Testis (tissue), 2 donors: ENCODE measurements around the gene LOC101059915.

Source experiments
- DNase-seq: peaks from one replicate; pipeline ENCODE4 v3.0.0-alpha.2; 2019
- H3K27ac ChIP-seq, 2 donors: fragments of 200-600 bp; sonication (generic); one replicate each; pipeline ENCODE4 v1.5.1; 2019
- H3K27me3 ChIP-seq: fragments of 200-600 bp; sonication (generic); one replicate; pipeline ENCODE4 v1.5.1; 2019
- H3K36me3 ChIP-seq: fragments of 200-600 bp; sonication (generic); one replicate; pipeline ENCODE4 v1.5.1; 2017; ENCODE audit warnings: low read depth; ENCODE audit errors: missing control alignments
- H3K4me1 ChIP-seq: fragments of 200-600 bp; sonication (generic); one replicate; pipeline ENCODE4 v1.5.1; 2019
- H3K4me3 ChIP-seq, 2 donors: fragments of 200-600 bp; sonication (generic); one replicate each; pipeline ENCODE4 v1.5.1; 2017 to 2019
- H3K9me3 ChIP-seq: fragments of 200-600 bp; sonication (generic); one replicate; pipeline ENCODE4 v1.5.1; 2017
- POLR2A ChIP-seq: fragments of 450-650 bp; IDR thresholded peaks from one replicate; pipeline ENCODE4 v1.6.1; 2017; ENCODE audit warnings: antibody characterized with exemption, mild to moderate bottlenecking, moderate library complexity
- WGBS, 2 donors: methylation state at CpG; one replicate each; pipeline ENCODE4 v1.1.5; 2018; 5-methylcytosine and 5-hydroxymethylcytosine counted together
- intact Hi-C: fragments of 100-400 bp; cut with DNase I; formaldehyde crosslinking; loops from one replicate; pipeline ENCODE4 v1.15.1; 2023; ENCODE audit warnings: low total_unique reads
- TF ChIP-seq, protein P1 (sequence below), 3 experiments: fragments of 450-650 bp in 2 of 3; fragments of 200-600 bp in 1 of 3; sonication (generic) in 1 of 3; IDR thresholded peaks; one replicate each; pipeline ENCODE4 v1.5.1; 2016 to 2019; ENCODE audit warnings: antibody characterized with exemption in 3 of 3, mild to moderate bottlenecking in 2 of 3, moderate library complexity in 1 of 3

Gene LOC101059915

DNA sequence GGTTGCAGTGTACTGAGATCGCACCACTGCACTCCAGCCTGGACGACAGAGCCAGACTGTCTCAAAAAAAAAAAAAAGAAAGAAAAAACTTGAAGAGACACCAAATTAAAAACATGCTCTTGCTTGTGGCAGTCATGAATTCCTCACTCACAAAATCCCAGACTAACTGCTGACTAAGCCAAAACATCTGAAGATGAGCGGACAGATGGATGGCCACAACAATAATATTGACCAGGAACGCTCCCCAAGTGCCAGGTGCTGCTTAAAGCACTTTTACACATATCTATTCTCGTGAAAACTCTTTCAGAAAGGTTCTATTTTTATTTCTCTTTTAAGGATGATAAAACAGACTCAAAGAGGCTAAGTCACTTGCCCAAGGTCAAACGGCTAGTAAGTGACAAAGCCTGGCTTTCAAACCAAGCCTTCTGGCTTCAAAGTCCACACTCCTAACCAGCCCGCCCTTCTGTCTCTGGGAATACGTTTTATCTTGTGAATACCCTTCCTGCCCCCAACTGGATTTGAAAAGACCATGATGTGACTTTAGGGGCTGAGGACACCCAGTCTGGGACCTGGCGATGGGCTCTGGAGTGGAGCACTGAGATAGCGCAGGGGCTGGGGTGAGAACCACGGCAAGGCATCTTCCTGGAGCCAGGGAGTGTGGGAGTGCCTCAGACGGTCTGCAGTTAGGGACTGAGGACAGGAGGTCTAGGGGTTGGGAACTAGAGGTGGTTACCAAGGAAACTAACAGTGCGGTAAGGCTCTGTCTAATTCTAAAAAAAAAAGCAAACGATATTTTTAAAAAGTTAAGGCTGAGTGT, 39.5 kb upstream of the LOC101059915 start:
- 57 to 62% methylated on average over 14 of the region's 14 CpGs for WGBS, 2 donors
- Histone ChIP-seq H3K27ac (no peak overlapping the region), H3K4me1 (peaks cover 5% of the 10 kb centered on the region), H3K4me3 (no peak overlapping the region), H3K27me3 (no peaks in the 10 kb centered on the region), H3K9me3 (no peaks in the 10 kb centered on the region), H3K36me3 (no peaks in the 10 kb centered on the region)
- no peak for DNase-seq
- no peak for TF ChIP-seq POLR2A
- TF ChIP-seq, protein P1, sequence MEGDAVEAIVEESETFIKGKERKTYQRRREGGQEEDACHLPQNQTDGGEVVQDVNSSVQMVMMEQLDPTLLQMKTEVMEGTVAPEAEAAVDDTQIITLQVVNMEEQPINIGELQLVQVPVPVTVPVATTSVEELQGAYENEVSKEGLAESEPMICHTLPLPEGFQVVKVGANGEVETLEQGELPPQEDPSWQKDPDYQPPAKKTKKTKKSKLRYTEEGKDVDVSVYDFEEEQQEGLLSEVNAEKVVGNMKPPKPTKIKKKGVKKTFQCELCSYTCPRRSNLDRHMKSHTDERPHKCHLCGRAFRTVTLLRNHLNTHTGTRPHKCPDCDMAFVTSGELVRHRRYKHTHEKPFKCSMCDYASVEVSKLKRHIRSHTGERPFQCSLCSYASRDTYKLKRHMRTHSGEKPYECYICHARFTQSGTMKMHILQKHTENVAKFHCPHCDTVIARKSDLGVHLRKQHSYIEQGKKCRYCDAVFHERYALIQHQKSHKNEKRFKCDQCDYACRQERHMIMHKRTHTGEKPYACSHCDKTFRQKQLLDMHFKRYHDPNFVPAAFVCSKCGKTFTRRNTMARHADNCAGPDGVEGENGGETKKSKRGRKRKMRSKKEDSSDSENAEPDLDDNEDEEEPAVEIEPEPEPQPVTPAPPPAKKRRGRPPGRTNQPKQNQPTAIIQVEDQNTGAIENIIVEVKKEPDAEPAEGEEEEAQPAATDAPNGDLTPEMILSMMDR (IDR thresholded peaks at IDR 0.05) = no peak
- intact Hi-C loops = no loop called here

DNA sequence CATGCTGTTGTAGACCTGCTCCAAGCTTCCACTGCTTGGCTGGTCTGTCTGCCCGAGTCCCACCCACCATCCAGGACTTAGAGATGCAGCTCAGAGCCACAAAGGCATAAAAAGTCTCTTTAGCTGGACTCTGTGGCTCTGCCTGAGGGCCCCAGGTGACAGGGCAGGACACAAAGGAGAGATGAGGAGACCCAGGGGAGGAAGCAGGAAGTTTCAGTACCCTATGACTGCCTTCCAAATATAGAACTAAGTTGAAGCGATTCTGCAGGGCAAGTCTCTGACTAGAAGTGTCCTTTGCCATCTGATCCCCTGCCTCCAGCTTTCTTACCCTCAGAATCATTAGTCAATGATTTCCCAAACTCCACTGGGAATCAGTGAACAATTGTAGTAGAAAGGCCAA, 37.9 kb upstream of the LOC101059915 start:
- H3K4me1 ChIP-seq = no peaks in the 10 kb centered on the region
- TF ChIP-seq, protein P1 (IDR thresholded peaks at IDR 0.05) = no peak
- TF ChIP-seq POLR2A = no peak
- H3K27ac ChIP-seq = no peak overlapping the region
- no peaks in the 10 kb centered on the region for H3K36me3 ChIP-seq
- H3K27me3 ChIP-seq = no peaks in the 10 kb centered on the region
- 96% methylated on average over 2 of the region's 2 CpGs; no CpG with 5 or more reads in 1 of the 2 donors for WGBS, 2 donors
- intact Hi-C loops = no loop called here
- H3K9me3 ChIP-seq = no peaks in the 10 kb centered on the region
- no peak overlapping the region for H3K4me3 ChIP-seq
- DNase-seq = no peak

DNA sequence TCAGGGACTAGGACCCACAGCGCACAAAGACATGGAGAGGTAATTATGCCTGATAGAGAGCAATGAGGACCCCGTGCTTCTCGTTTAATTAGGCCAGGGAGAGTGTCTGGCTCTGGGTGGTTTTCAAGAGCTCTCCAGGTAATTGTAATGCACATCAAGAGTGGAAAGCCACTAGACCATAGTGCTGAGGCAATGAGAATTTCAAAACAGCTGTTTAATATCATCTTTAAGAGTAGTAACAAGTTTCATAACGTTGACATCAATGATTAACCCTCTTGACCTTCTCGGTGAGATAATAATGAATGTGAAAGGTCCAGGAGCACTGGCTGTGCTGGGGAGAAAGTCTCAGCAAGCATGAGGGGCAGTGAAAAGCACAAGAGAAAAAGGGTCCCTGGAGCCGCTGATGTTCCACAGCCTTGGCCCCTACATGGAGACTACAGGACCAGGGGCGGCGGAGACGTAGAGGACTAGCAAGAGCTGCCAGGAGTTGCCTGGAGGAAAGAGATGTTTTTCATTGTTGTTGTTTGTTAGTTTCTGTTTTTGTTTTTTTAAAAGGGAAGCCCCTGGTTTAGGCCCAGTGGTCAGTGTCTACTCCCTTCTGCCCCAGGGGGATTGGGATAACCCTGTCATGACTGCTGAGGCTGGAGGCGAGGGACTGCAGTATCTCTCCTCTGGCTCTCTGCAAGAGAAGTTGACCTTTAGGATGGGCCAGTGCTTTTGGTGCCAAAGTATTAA, 34.3 kb upstream of the LOC101059915 start:
- H3K27ac ChIP-seq = no peak overlapping the region

DNA sequence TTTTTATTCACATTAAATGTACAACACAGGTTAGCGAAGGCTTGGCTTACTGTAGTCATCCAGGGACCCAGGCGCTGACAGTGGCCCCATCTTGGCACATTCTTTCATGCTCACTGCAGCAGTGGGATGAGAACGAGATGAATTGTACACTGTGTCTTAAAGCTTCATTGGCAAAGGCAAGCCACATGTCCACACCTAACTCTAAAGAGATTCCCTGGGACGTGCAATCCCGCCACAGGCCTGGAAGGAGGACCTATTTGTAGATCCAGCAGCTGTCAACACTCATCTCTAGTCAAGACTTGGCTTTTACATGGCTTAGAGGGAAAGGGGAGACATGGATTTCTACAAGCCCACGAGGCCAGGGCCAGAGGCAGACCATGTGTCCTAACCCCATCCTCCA, 33.0 kb upstream of the LOC101059915 start:
- TF ChIP-seq, protein P1 (IDR thresholded peaks at IDR 0.05) = no peak
- TF ChIP-seq POLR2A = no peak
- 88 to 90% methylated on average over 4 to 6 of the region's 6 CpGs for WGBS, 2 donors
- no peaks in the 10 kb centered on the region for H3K4me1 ChIP-seq
- DNase-seq = no peak
- H3K9me3 ChIP-seq = no peaks in the 10 kb centered on the region
- intact Hi-C loops = no loop called here
- no peaks in the 10 kb centered on the region for H3K27me3 ChIP-seq
- H3K36me3 ChIP-seq = no peaks in the 10 kb centered on the region
- no peak overlapping the region for H3K27ac ChIP-seq
- H3K4me3 ChIP-seq = no peak overlapping the region

More for the DNA sequence above, 34.3 kb upstream of the LOC101059915 start:
- Histone ChIP-seq H3K9me3 (no peaks in the 10 kb centered on the region), H3K4me1 (no peaks in the 10 kb centered on the region), H3K36me3 (no peaks in the 10 kb centered on the region), H3K27me3 (no peaks in the 10 kb centered on the region), H3K4me3 (no peak overlapping the region)
- TF ChIP-seq, protein P1 (IDR thresholded peaks at IDR 0.05) = no peak
- no peak for TF ChIP-seq POLR2A
- 76 to 77% methylated on average over 9 to 10 of the region's 10 CpGs for WGBS, 2 donors
- no peak for DNase-seq
- intact Hi-C loops = no loop called here
